CD8-positive, alpha-beta memory T cell (primary cell): ENCODE measurements around the gene SEZ6L2. TPM values are rescaled to one million over a fixed set of nuclear protein-coding genes. Genes with fewer than 3 reads are reported as not detected.
A peak's percentile ranks its signal among the peaks of the same experiment; 100 is the strongest.

Experiments
- CTCF ChIA-PET: fragments of 350-600 bp; sonication (Branson Sonifier 250); formaldehyde crosslinking; loops from one replicate; lab custom pipeline; 2021; ENCODE audit warnings: antibody characterized with exemption; lab: Charles Lee
- POLR2A ChIA-PET: fragments of 350-600 bp; sonication (Branson Sonifier 250); formaldehyde crosslinking; loops from one replicate; lab custom pipeline; 2021; ENCODE audit warnings: antibody characterized with exemption; lab: Charles Lee
- DNase-seq, 5 donors: peaks; one replicate each; pipeline versions ENCODE4 v3.0.0 to v3.0.0-alpha.2; 2020 to 2022; ENCODE audit warnings: mixed read lengths in 1 of 5
- H3K27ac ChIP-seq: one replicate; pipeline ENCODE4 v1.7.0; 2013; ENCODE audit warnings: low read depth, mild to moderate bottlenecking, low read length, moderate library complexity
- H3K27me3 ChIP-seq: 2 replicates; pipeline ENCODE4 v1.7.0; 2013; ENCODE audit warnings: low read length, mild to moderate bottlenecking; ENCODE audit not compliant: insufficient read depth, poor library complexity, severe bottlenecking
- H3K36me3 ChIP-seq: 2 replicates; pipeline ENCODE4 v1.7.0; 2013; ENCODE audit warnings: mild to moderate bottlenecking, low read length, moderate library complexity; ENCODE audit not compliant: insufficient read depth
- H3K4me1 ChIP-seq: 2 replicates; pipeline ENCODE4 v1.7.0; 2013; ENCODE audit warnings: mild to moderate bottlenecking, low read length, moderate library complexity; ENCODE audit not compliant: insufficient read depth
- H3K4me3 ChIP-seq: 2 replicates; pipeline ENCODE4 v1.7.0; 2013; ENCODE audit warnings: mild to moderate bottlenecking, low read length
- H3K9me3 ChIP-seq: 2 replicates; pipeline ENCODE4 v1.7.0; 2013; ENCODE audit warnings: mild to moderate bottlenecking, low read length
- H3K27ac Mint-ChIP-seq, 8 donors: one replicate each; pipeline ENCODE4 v1.8.0; 2020 to 2021; ENCODE audit warnings: mixed read lengths in 8 of 8, mild to moderate bottlenecking in 6 of 8, inconsistent platforms in 3 of 8, moderate library complexity in 3 of 8
- H3K27me3 Mint-ChIP-seq, 2 donors: one replicate each; pipeline ENCODE4 v1.8.0; 2020 to 2021; ENCODE audit warnings: mixed read lengths in 2 of 2, mild to moderate bottlenecking in 1 of 2, moderate library complexity in 1 of 2
- H3K36me3 Mint-ChIP-seq, 3 donors: one replicate each; pipeline ENCODE4 v1.8.0; 2020 to 2021; ENCODE audit warnings: mixed read lengths in 3 of 3, inconsistent platforms in 1 of 3, mild to moderate bottlenecking in 1 of 3
- H3K4me1 Mint-ChIP-seq, 3 donors: one replicate each; pipeline ENCODE4 v1.8.0; 2020 to 2021; ENCODE audit warnings: mixed read lengths in 3 of 3, inconsistent platforms in 1 of 3, mild to moderate bottlenecking in 1 of 3
- H3K4me3 Mint-ChIP-seq, 7 donors: one replicate each; pipeline ENCODE4 v1.8.0; 2020 to 2021; ENCODE audit warnings: mixed read lengths in 7 of 7, mild to moderate bottlenecking in 6 of 7, moderate library complexity in 4 of 7, inconsistent platforms in 2 of 7
- H3K9me3 Mint-ChIP-seq, 5 donors: one replicate each; pipeline ENCODE4 v1.8.0; 2020 to 2022; ENCODE audit warnings: mixed read lengths in 5 of 5, mild to moderate bottlenecking in 3 of 5, moderate library complexity in 2 of 5, inconsistent platforms in 1 of 5
- polyA plus RNA-seq: library from polyadenylated mRNA; unstranded; fragments of 300-500 nt; fragmentation: Illumina TruSeq; gene quantifications from one replicate; pipeline ENCODE4 v1.2.3, GENCODE V29; 2021
- total RNA-seq, 2 experiments: library from RNA; stranded (reverse); gene quantifications; one replicate each; pipeline ENCODE4 v1.2.3, GENCODE V29; 2021

Gene SEZ6L2
- total and polyA plus RNA-seq, 3 experiments from 2014 or later, result 0.07 to 0.15 TPM; not detected in 1

GRCh38 chr16:29826342-29826695 is 73.0 kb downstream of the SEZ6L2 start:
- Mint-ChIP-seq H3K9me3 (no peaks in the 10 kb centered on the region), H3K4me1 (peaks cover 45 to 75% (median 48%) of the 10 kb centered on the region in 3 donors), H3K27ac (peak overlapping the region in 3 of 8 donors; percentile 70 to 91 (median 76)), H3K4me3 (peak overlapping the region in 2 of 7 donors; percentile 79 to 81), H3K36me3 (peaks cover 0 to 23% (median 2%) of the 10 kb centered on the region in 3 donors), H3K27me3 (no peaks in the 10 kb centered on the region)
- Histone ChIP-seq H3K27me3 (no peaks in the 10 kb centered on the region), H3K9me3 (no peaks in the 10 kb centered on the region), H3K27ac (no peak overlapping the region), H3K36me3 (peaks cover 10% of the 10 kb centered on the region), H3K4me1 (peaks cover 94% of the 10 kb centered on the region), H3K4me3 (no peak overlapping the region)
- ChIA-PET CTCF (interaction anchor here (1.0 to 3.0 kb wide), 4 partner anchors 10 to 40 kb away, joined by 3 to 22 read pairs (median 10); partner anchors contain the start of gene PAGR1), POLR2A (interaction anchor here (0.8 to 2.0 kb wide), 6 partner anchors 9 to 784 kb away, joined by 3 to 10 read pairs (median 4); partner anchors contain the start of gene PAGR1)
- DNase-seq, result no peak

- peak overlapping the region; percentile 46 to 79 (median 71) for H3K4me3 Mint-ChIP-seq
- no peaks in the 10 kb centered on the region for H3K9me3 ChIP-seq
- CTCF ChIA-PET, result interaction anchor here (1.1 to 3.0 kb wide), 5 partner anchors 9 to 23 kb away, joined by 3 to 22 read pairs (median 8); partner anchors contain the start of gene PAGR1
- H3K4me1 Mint-ChIP-seq, result peaks cover 51 to 78% (median 55%) of the 10 kb centered on the region in 3 donors
- POLR2A ChIA-PET, result interaction anchor here (1.2 to 1.4 kb wide), 3 partner anchors 9 to 18 kb away, joined by 3 to 10 read pairs (median 4); partner anchors contain the start of gene PAGR1
- H3K4me1 ChIP-seq, result peaks cover 94% of the 10 kb centered on the region
- H3K27ac Mint-ChIP-seq, result peak overlapping the region; percentile 61 to 93 (median 88)
- H3K27ac ChIP-seq, result no peak overlapping the region
- H3K9me3 Mint-ChIP-seq, result no peaks in the 10 kb centered on the region
- no peaks in the 10 kb centered on the region for H3K27me3 ChIP-seq
- H3K36me3 Mint-ChIP-seq, result peaks cover 0 to 21% (median 2%) of the 10 kb centered on the region in 3 donors
- peaks cover 4% of the 10 kb centered on the region for H3K36me3 ChIP-seq
- H3K4me3 ChIP-seq, result peak overlapping the region; percentile 50
- peak in 1 of 5 donors; percentile 39 for DNase-seq
- no peaks in the 10 kb centered on the region for H3K27me3 Mint-ChIP-seq
Measured at GRCh38 chr16:29825145-29826044, 74.0 kb downstream of the SEZ6L2 start.

GRCh38 chr16:29824589-29825144 is 74.7 kb downstream of the SEZ6L2 start:
- H3K27me3 Mint-ChIP-seq, result no peaks in the 10 kb centered on the region
- ChIA-PET CTCF (interaction anchor here (1.1 to 1.9 kb wide), 3 partner anchors 9 to 24 kb away, joined by 3 to 7 read pairs (median 4); partner anchors contain the start of gene PAGR1), POLR2A (interaction anchor here (0.6 to 1.4 kb wide), 4 partner anchors 9 to 30 kb away, joined by 3 to 10 read pairs (median 4); partner anchors contain the start of gene PAGR1)
- H3K36me3 Mint-ChIP-seq, result peaks cover 0 to 20% (median 2%) of the 10 kb centered on the region in 3 donors
- H3K27ac Mint-ChIP-seq, result peak overlapping the region; percentile 61 to 93 (median 78)
- no peak for DNase-seq
- Histone ChIP-seq H3K27me3 (no peaks in the 10 kb centered on the region), H3K36me3 (peaks cover under 1% of the 10 kb centered on the region), H3K9me3 (no peaks in the 10 kb centered on the region), H3K4me1 (peaks cover 94% of the 10 kb centered on the region), H3K4me3 (peak overlapping the region; percentile 50), H3K27ac (no peak overlapping the region)
- H3K4me1 Mint-ChIP-seq, result peaks cover 55 to 78% (median 57%) of the 10 kb centered on the region in 3 donors
- no peaks in the 10 kb centered on the region for H3K9me3 Mint-ChIP-seq
- peak overlapping the region in 6 of 7 donors; percentile 46 to 79 (median 71) for H3K4me3 Mint-ChIP-seq

- Mint-ChIP-seq H3K4me1 (peaks cover 62 to 83% (median 69%) of the 10 kb centered on the region in 3 donors), H3K27ac (peak overlapping the region; percentile 72 to 98 (median 94)), H3K36me3 (peaks cover 0 to 38% (median 6%) of the 10 kb centered on the region in 3 donors), H3K27me3 (no peaks in the 10 kb centered on the region), H3K9me3 (no peaks in the 10 kb centered on the region), H3K4me3 (peak overlapping the region; percentile 93 to 99 (median 96))
- Histone ChIP-seq H3K27ac (peak overlapping the region; percentile 60), H3K4me3 (peak overlapping the region; percentile 79), H3K27me3 (no peaks in the 10 kb centered on the region), H3K36me3 (peaks cover 15% of the 10 kb centered on the region), H3K4me1 (peaks cover 92% of the 10 kb centered on the region), H3K9me3 (no peaks in the 10 kb centered on the region)
- POLR2A ChIA-PET, result interaction anchor here (0.5 to 3.1 kb wide), 8 partner anchors 8 to 1045 kb away, joined by 3 to 17 read pairs (median 4); partner anchors contain the start of gene MAZ
- CTCF ChIA-PET, result interaction anchor here (0.7 to 8.7 kb wide), 7 partner anchors 14 to 121 kb away, joined by 3 to 92 read pairs (median 4); partner anchors contain the start of gene MAZ
- DNase-seq, result no peak
Measured at GRCh38 chr16:29821643-29822115, 77.7 kb downstream of the SEZ6L2 start.

Other genes with a start within 250 kb of the SEZ6L2 start
- gene SPN, start 236.3 kb downstream of the SEZ6L2 start, total RNA-seq, result 100 to 1,000 TPM; 136 to 144 TPM
- gene SPN, start 236.3 kb downstream of the SEZ6L2 start, polyA plus RNA-seq, result 255 TPM
- 1 to 10 TPM; 3.0 to 3.5 TPM for gene QPRT, start 220.4 kb downstream of the SEZ6L2 start, total RNA-seq
- gene QPRT, start 220.4 kb downstream of the SEZ6L2 start, polyA plus RNA-seq, result 0.74 TPM
- 10 to 100 TPM; 32.3 to 33.3 TPM for gene C16orf54, start 153.6 kb downstream of the SEZ6L2 start, total RNA-seq
- 45.0 TPM for gene C16orf54, start 153.6 kb downstream of the SEZ6L2 start, polyA plus RNA-seq
- gene ZG16, start 121.3 kb downstream of the SEZ6L2 start, total RNA-seq, result not detected
- gene ZG16, start 121.3 kb downstream of the SEZ6L2 start, polyA plus RNA-seq, result not detected
- gene KIF22, start 108.8 kb downstream of the SEZ6L2 start, total RNA-seq, result 100 to 1,000 TPM; 118 to 131 TPM
- 61.2 TPM for gene KIF22, start 108.8 kb downstream of the SEZ6L2 start, polyA plus RNA-seq
- 100 to 1,000 TPM; 455 to 478 TPM for gene MAZ, start 93.0 kb downstream of the SEZ6L2 start, total RNA-seq
- 85.7 TPM for gene MAZ, start 93.0 kb downstream of the SEZ6L2 start, polyA plus RNA-seq
- 1 to 10 TPM; 1.2 to 1.3 TPM for gene PRRT2, start 87.4 kb downstream of the SEZ6L2 start, total RNA-seq
- gene PRRT2, start 87.4 kb downstream of the SEZ6L2 start, polyA plus RNA-seq, result 0.18 TPM
- gene PAGR1, start 83.4 kb downstream of the SEZ6L2 start, total RNA-seq, result 10 to 100 TPM; 41.9 to 44.3 TPM
- 53.1 TPM for gene PAGR1, start 83.4 kb downstream of the SEZ6L2 start, polyA plus RNA-seq
- gene MVP, start 79.1 kb downstream of the SEZ6L2 start, total RNA-seq, result 10 to 100 TPM; 54.5 to 55.4 TPM
- 155 TPM for gene MVP, start 79.1 kb downstream of the SEZ6L2 start, polyA plus RNA-seq
- 10 to 100 TPM; 63.9 to 68.4 TPM for gene CDIPT, start 36.3 kb downstream of the SEZ6L2 start, total RNA-seq
- gene CDIPT, start 36.3 kb downstream of the SEZ6L2 start, polyA plus RNA-seq, result 109 TPM
- gene ASPHD1, start 938 bp upstream of the SEZ6L2 start, total RNA-seq, result 1 to 10 TPM; 1.2 to 1.7 TPM
- not detected for gene ASPHD1, start 938 bp upstream of the SEZ6L2 start, polyA plus RNA-seq
- gene KCTD13, start 26.7 kb upstream of the SEZ6L2 start, total RNA-seq, result 10 to 100 TPM; 35.7 to 37.1 TPM
- 15.9 TPM for gene KCTD13, start 26.7 kb upstream of the SEZ6L2 start, polyA plus RNA-seq
- 10 to 100 TPM; 36.8 to 43.4 TPM for gene TMEM219, start 62.5 kb upstream of the SEZ6L2 start, total RNA-seq
- 168 TPM for gene TMEM219, start 62.5 kb upstream of the SEZ6L2 start, polyA plus RNA-seq
- gene TAOK2, start 74.3 kb upstream of the SEZ6L2 start, total RNA-seq, result 10 to 100 TPM; 41.8 to 44.3 TPM
- gene TAOK2, start 74.3 kb upstream of the SEZ6L2 start, polyA plus RNA-seq, result 7.1 TPM
- gene HIRIP3, start 96.1 kb upstream of the SEZ6L2 start, total RNA-seq, result 10 to 100 TPM; 45.6 to 48.0 TPM
- 22.0 TPM for gene HIRIP3, start 96.1 kb upstream of the SEZ6L2 start, polyA plus RNA-seq
- 100 to 1,000 TPM; 121 to 123 TPM for gene INO80E, start 96.7 kb upstream of the SEZ6L2 start, total RNA-seq
- gene INO80E, start 96.7 kb upstream of the SEZ6L2 start, polyA plus RNA-seq, result 6.5 TPM
- under 1 TPM; 0.13 to 0.42 TPM for gene DOC2A, start 111.5 kb upstream of the SEZ6L2 start, total RNA-seq
- gene DOC2A, start 111.5 kb upstream of the SEZ6L2 start, polyA plus RNA-seq, result not detected
- not detected for gene C16orf92, start 123.6 kb upstream of the SEZ6L2 start, total RNA-seq
- gene C16orf92, start 123.6 kb upstream of the SEZ6L2 start, polyA plus RNA-seq, result not detected
- gene TLCD3B, start 131.7 kb upstream of the SEZ6L2 start, total RNA-seq, result under 1 TPM; 0.55 to 0.84 TPM
- gene TLCD3B, start 131.7 kb upstream of the SEZ6L2 start, polyA plus RNA-seq, result not detected
- 1,000 to 10,000 TPM; 1,907 to 1,909 TPM for gene ALDOA, start 166.2 kb upstream of the SEZ6L2 start, total RNA-seq
- 1,157 TPM for gene ALDOA, start 166.2 kb upstream of the SEZ6L2 start, polyA plus RNA-seq
- 100 to 1,000 TPM; 137 to 149 TPM for gene PPP4C, start 176.4 kb upstream of the SEZ6L2 start, total RNA-seq
- gene PPP4C, start 176.4 kb upstream of the SEZ6L2 start, polyA plus RNA-seq, result 201 TPM
- gene TBX6, start 192.4 kb upstream of the SEZ6L2 start, total RNA-seq, result under 1 TPM; 0.71 to 0.83 TPM
- gene TBX6, start 192.4 kb upstream of the SEZ6L2 start, polyA plus RNA-seq, result not detected
- gene YPEL3, start 196.7 kb upstream of the SEZ6L2 start, total RNA-seq, result 10 to 100 TPM; 32.6 to 36.1 TPM
- gene YPEL3, start 196.7 kb upstream of the SEZ6L2 start, polyA plus RNA-seq, result 326 TPM
- 1 to 10 TPM; 4.7 to 5.3 TPM for gene GDPD3, start 214.0 kb upstream of the SEZ6L2 start, total RNA-seq
- not detected for gene GDPD3, start 214.0 kb upstream of the SEZ6L2 start, polyA plus RNA-seq
- gene MAPK3, start 223.7 kb upstream of the SEZ6L2 start, total RNA-seq, result 10 to 100 TPM; 38.3 to 43.0 TPM
- 7.0 TPM for gene MAPK3, start 223.7 kb upstream of the SEZ6L2 start, polyA plus RNA-seq